Camera-type eye (tissue), 1 donor: Measurements from ENCODE around the gene MAP3K7CL. TPM values are rescaled to one million over a fixed set of nuclear protein-coding genes. Genes with fewer than 3 reads are reported as not detected.

Experiments
- total RNA-seq: library from RNA; depleted of rRNA; stranded (reverse); fragments of >200 nt; gene quantifications from one replicate; pipeline ENCODE4 v1.2.3, GENCODE V29; 2014

Gene MAP3K7CL
- 15.7 TPM for total RNA-seq

GRCh38 chr21:29130270-29130969 is at the start of gene MAP3K7CL:
Gene MAP3K7CL, plus strand, starts transcription at chr21:29130644. Its CDS starts 2,701 bp downstream, at chr21:29133345.

Other genes with a start within 250 kb of the MAP3K7CL start
- gene LTN1, start 137.8 kb upstream of the MAP3K7CL start, total RNA-seq: 74.9 TPM
- 12.8 TPM for gene RWDD2B, start 111.3 kb upstream of the MAP3K7CL start, total RNA-seq
- gene USP16, start 106.0 kb upstream of the MAP3K7CL start, total RNA-seq: 51.7 TPM
- gene CCT8, start 57.0 kb upstream of the MAP3K7CL start, total RNA-seq: 147 TPM
- gene BACH1, start 168.3 kb downstream of the MAP3K7CL start, total RNA-seq: 130 TPM